Smooth muscle cell (in vitro differentiated cells): Measurements from ENCODE around the gene POLR3F. TPM values are rescaled to one million over a fixed set of nuclear protein-coding genes. Genes with fewer than 3 reads are reported as not detected.

ENCODE experiments used
- DNase-seq: peaks from one replicate; lab custom pipeline; 2025; ENCODE audit not compliant: unreplicated experiment; lab: John Stamatoyannopoulos, UW
- H2AFZ ChIP-seq: fragments of 200-600 bp; sonication (generic); 2 replicates; pipeline ENCODE4 v1.6.0; 2016; ENCODE audit warnings: antibody characterized with exemption, low read depth, mild to moderate bottlenecking
- H3F3A ChIP-seq: fragments of 200-600 bp; sonication (generic); 2 replicates; pipeline ENCODE4 v1.6.0; 2017; ENCODE audit warnings: antibody characterized with exemption, low read depth
- H3K27ac ChIP-seq: fragments of 200-600 bp; sonication (generic); 2 replicates; pipeline ENCODE4 v1.5.1; 2016; ENCODE audit warnings: low read depth, mild to moderate bottlenecking
- H3K27me3 ChIP-seq: fragments of 200-600 bp; sonication (generic); 2 replicates; pipeline ENCODE4 v1.6.1; 2016; ENCODE audit warnings: low read depth, mild to moderate bottlenecking
- H3K36me3 ChIP-seq: fragments of 200-600 bp; sonication (generic); 2 replicates; pipeline ENCODE4 v1.5.1; 2016; ENCODE audit warnings: low read depth
- H3K4me1 ChIP-seq: fragments of 200-600 bp; sonication (generic); 2 replicates; pipeline ENCODE4 v1.5.1; 2016; ENCODE audit warnings: low read depth
- H3K4me2 ChIP-seq: fragments of 200-600 bp; sonication (generic); 2 replicates; pipeline ENCODE4 v1.6.0; 2016; ENCODE audit warnings: mild to moderate bottlenecking
- H3K4me3 ChIP-seq: fragments of 200-600 bp; sonication (generic); 2 replicates; pipeline ENCODE4 v1.5.1; 2016; ENCODE audit warnings: mild to moderate bottlenecking
- H3K79me2 ChIP-seq: fragments of 200-600 bp; sonication (generic); 2 replicates; pipeline ENCODE4 v1.6.0; 2016; ENCODE audit warnings: low read depth, mild to moderate bottlenecking
- H3K9ac ChIP-seq: fragments of 200-600 bp; sonication (generic); 2 replicates; pipeline ENCODE4 v1.6.0; 2016; ENCODE audit warnings: low read depth
- H3K9me3 ChIP-seq: fragments of 200-600 bp; sonication (generic); replicated peaks from 2 replicates; pipeline ENCODE4 v1.5.1; 2016; ENCODE audit warnings: low read depth
- H4K20me1 ChIP-seq: fragments of 200-600 bp; sonication (generic); 2 replicates; pipeline ENCODE4 v1.6.0; 2016; ENCODE audit warnings: low read depth
- WGBS: methylation state at CpG from one replicate; pipeline ENCODE4 v1.1.7; 2016; ENCODE audit warnings: low lambda C conversion rate; 5-methylcytosine and 5-hydroxymethylcytosine counted together
- polyA plus RNA-seq: library from polyadenylated mRNA; unstranded; fragments of >200 nt; fragmentation: Nextera tagmentation; extraction: Ambion mirVana; gene quantifications from 2 replicates; pipeline ENCODE4 v1.2.1, GENCODE V29; 2016
- total RNA-seq: library from RNA; depleted of rRNA; stranded (reverse); fragments of >200 nt; gene quantifications from 2 replicates; pipeline ENCODE4 v1.2.3, GENCODE V29; 2014
- TF ChIP-seq, protein P1 (sequence below): fragments of 200-600 bp; sonication (generic); IDR thresholded peaks from 2 replicates; pipeline ENCODE4 v1.5.1; 2017; ENCODE audit warnings: borderline replicate concordance, mild to moderate bottlenecking, antibody characterized with exemption; ENCODE audit not compliant: insufficient read depth, poor library complexity, severe bottlenecking

The POLR3F gene
- total and polyA plus RNA-seq, 2 experiments from 2014 or later: 8.1 to 74.9 TPM

GRCh38 chr20:18506744-18507143 is 39.6 kb downstream of the POLR3F start:
- no peaks in the 10 kb centered on the region for H3F3A ChIP-seq
- TF ChIP-seq, protein P1, sequence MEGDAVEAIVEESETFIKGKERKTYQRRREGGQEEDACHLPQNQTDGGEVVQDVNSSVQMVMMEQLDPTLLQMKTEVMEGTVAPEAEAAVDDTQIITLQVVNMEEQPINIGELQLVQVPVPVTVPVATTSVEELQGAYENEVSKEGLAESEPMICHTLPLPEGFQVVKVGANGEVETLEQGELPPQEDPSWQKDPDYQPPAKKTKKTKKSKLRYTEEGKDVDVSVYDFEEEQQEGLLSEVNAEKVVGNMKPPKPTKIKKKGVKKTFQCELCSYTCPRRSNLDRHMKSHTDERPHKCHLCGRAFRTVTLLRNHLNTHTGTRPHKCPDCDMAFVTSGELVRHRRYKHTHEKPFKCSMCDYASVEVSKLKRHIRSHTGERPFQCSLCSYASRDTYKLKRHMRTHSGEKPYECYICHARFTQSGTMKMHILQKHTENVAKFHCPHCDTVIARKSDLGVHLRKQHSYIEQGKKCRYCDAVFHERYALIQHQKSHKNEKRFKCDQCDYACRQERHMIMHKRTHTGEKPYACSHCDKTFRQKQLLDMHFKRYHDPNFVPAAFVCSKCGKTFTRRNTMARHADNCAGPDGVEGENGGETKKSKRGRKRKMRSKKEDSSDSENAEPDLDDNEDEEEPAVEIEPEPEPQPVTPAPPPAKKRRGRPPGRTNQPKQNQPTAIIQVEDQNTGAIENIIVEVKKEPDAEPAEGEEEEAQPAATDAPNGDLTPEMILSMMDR: no peak

GRCh38 chr20:18507218-18508191 is 40.3 kb downstream of the POLR3F start, which contains the start of gene SEC23B:
TSS of gene SEC23B (plus strand) at chr20:18507940. CDS start at chr20:18510836, 2,896 bp downstream.
- H3K27ac ChIP-seq: peak within 1 kb of the TSS; percentile 93
- 1% methylated on average over 65 of the region's 69 CpGs for WGBS
- TF ChIP-seq, protein P1: no peak

More at GRCh38 chr20:18506744-18507143, 39.6 kb downstream of the POLR3F start:
- Histone ChIP-seq H3K9ac (peak overlapping the region; percentile 88), H3K27me3 (no peaks in the 10 kb centered on the region), H4K20me1 (no peaks in the 10 kb centered on the region), H3K4me1 (peaks cover 8% of the 10 kb centered on the region), H3K4me2 (peak overlapping the region; percentile 99), H3K36me3 (peaks cover 6% of the 10 kb centered on the region), H3K27ac (peak overlapping the region; percentile 93), H3K9me3 (no peaks in the 10 kb centered on the region), H2AFZ (peak overlapping the region; percentile 91), H3K4me3 (peak overlapping the region; percentile 80), H3K79me2 (peaks cover 17% of the 10 kb centered on the region)
- no peak for DNase-seq
- 64% methylated on average over 8 of the region's 8 CpGs for WGBS

GRCh38 chr20:18511571-18511970 is 44.4 kb downstream of the POLR3F start:
- TF ChIP-seq, protein P1: no peak
- 100% methylated on average over 1 of the region's 1 CpG for WGBS
- Histone ChIP-seq H3K36me3 (peaks cover 13% of the 10 kb centered on the region), H3K4me3 (no peak overlapping the region), H2AFZ (no peak overlapping the region), H3K9ac (no peak overlapping the region), H3F3A (no peaks in the 10 kb centered on the region), H3K27ac (no peak overlapping the region), H4K20me1 (no peaks in the 10 kb centered on the region), H3K79me2 (peaks cover 17% of the 10 kb centered on the region), H3K9me3 (no peaks in the 10 kb centered on the region), H3K4me1 (peaks cover 13% of the 10 kb centered on the region), H3K27me3 (no peaks in the 10 kb centered on the region), H3K4me2 (no peak overlapping the region)
- DNase-seq: no peak

More at GRCh38 chr20:18507218-18508191, 40.3 kb downstream of the POLR3F start, which contains the start of gene SEC23B:
- H3K4me2 ChIP-seq: peak within 1 kb of the TSS; percentile 99
- H4K20me1 ChIP-seq: no peaks in the 10 kb centered on the region
- no peaks in the 10 kb centered on the region for H3K27me3 ChIP-seq
- H2AFZ ChIP-seq: peak within 1 kb of the TSS; percentile 91
- peaks cover 6% of the 10 kb centered on the region for H3K36me3 ChIP-seq
- H3K9me3 ChIP-seq: no peaks in the 10 kb centered on the region
- no peaks in the 10 kb centered on the region for H3F3A ChIP-seq
- H3K4me1 ChIP-seq: peaks cover 13% of the 10 kb centered on the region
- peak within 1 kb of the TSS; percentile 80 for H3K4me3 ChIP-seq
- peak within 1 kb of the TSS; percentile 88 for H3K9ac ChIP-seq
- peaks cover 17% of the 10 kb centered on the region for H3K79me2 ChIP-seq
- peak; percentile 91 for DNase-seq
